ENCODE results near the gene PLEKHO2. TPM values are rescaled to one million over a fixed set of nuclear protein-coding genes. Genes with fewer than 3 reads are reported as not detected.

Gene PLEKHO2
- total RNA-seq, 1 donor from 2014 or later: 33.4 TPM

- H3K9me3 Mint-ChIP-seq (ENCODE audit: unreplicated experiment): no peaks in the 10 kb centered on the region
- peaks cover 8% of the 10 kb centered on the region for H3K27me3 Mint-ChIP-seq (ENCODE audit: unreplicated experiment)
- DNase-seq (ENCODE audit: low spot score): no peak
Observed at GRCh38 chr15:64875641-64876223, 34.0 kb downstream of the PLEKHO2 start.

GRCh38 chr15:64877435-64877834 is 35.7 kb downstream of the PLEKHO2 start:
- Mint-ChIP-seq H3K36me3 (ENCODE audit: low read depth, unreplicated experiment) (no peaks in the 10 kb centered on the region), H3K27me3 (ENCODE audit: unreplicated experiment) (peaks cover 4% of the 10 kb centered on the region), H3K27ac (ENCODE audit: unreplicated experiment) (peak overlapping the region; percentile 94), H3K4me3 (ENCODE audit: unreplicated experiment) (no peak overlapping the region), H3K9me3 (ENCODE audit: unreplicated experiment) (no peaks in the 10 kb centered on the region), H3K4me1 (ENCODE audit: unreplicated experiment) (peaks cover 36% of the 10 kb centered on the region)
- no peak for DNase-seq (ENCODE audit: low spot score)
- TF ChIP-seq CTCF (IDR thresholded peaks at IDR 0.05; ENCODE audit: unreplicated experiment): no peak

More at GRCh38 chr15:64875641-64876223, 34.0 kb downstream of the PLEKHO2 start:
- Mint-ChIP-seq H3K4me1 (ENCODE audit: unreplicated experiment) (peaks cover 36% of the 10 kb centered on the region), H3K4me3 (ENCODE audit: unreplicated experiment) (no peak overlapping the region), H3K27ac (ENCODE audit: unreplicated experiment) (no peak overlapping the region), H3K36me3 (ENCODE audit: low read depth, unreplicated experiment) (no peaks in the 10 kb centered on the region)
- TF ChIP-seq CTCF (IDR thresholded peaks at IDR 0.05; ENCODE audit: unreplicated experiment): no peak

GRCh38 chr15:64878705-64879104 is 37.0 kb downstream of the PLEKHO2 start:
- Mint-ChIP-seq H3K36me3 (ENCODE audit: low read depth, unreplicated experiment) (no peaks in the 10 kb centered on the region), H3K9me3 (ENCODE audit: unreplicated experiment) (no peaks in the 10 kb centered on the region), H3K27me3 (ENCODE audit: unreplicated experiment) (peaks cover 9% of the 10 kb centered on the region), H3K27ac (ENCODE audit: unreplicated experiment) (peak overlapping the region; percentile 94), H3K4me3 (ENCODE audit: unreplicated experiment) (no peak overlapping the region), H3K4me1 (ENCODE audit: unreplicated experiment) (peaks cover 40% of the 10 kb centered on the region)
- TF ChIP-seq CTCF (IDR thresholded peaks at IDR 0.05; ENCODE audit: unreplicated experiment): no peak
- peak; percentile 50 for DNase-seq (ENCODE audit: low spot score)

- Mint-ChIP-seq H3K4me3 (ENCODE audit: unreplicated experiment) (no peak overlapping the region), H3K27ac (ENCODE audit: unreplicated experiment) (no peak overlapping the region), H3K27me3 (ENCODE audit: unreplicated experiment) (peaks cover 5% of the 10 kb centered on the region), H3K36me3 (ENCODE audit: low read depth, unreplicated experiment) (no peaks in the 10 kb centered on the region), H3K4me1 (ENCODE audit: unreplicated experiment) (peaks cover 19% of the 10 kb centered on the region), H3K9me3 (ENCODE audit: unreplicated experiment) (no peaks in the 10 kb centered on the region)
- TF ChIP-seq CTCF (IDR thresholded peaks at IDR 0.05; ENCODE audit: unreplicated experiment): no peak
- DNase-seq (ENCODE audit: low spot score): no peak
Observed at GRCh38 chr15:64883100-64883581, 41.4 kb downstream of the PLEKHO2 start.

DNA sequence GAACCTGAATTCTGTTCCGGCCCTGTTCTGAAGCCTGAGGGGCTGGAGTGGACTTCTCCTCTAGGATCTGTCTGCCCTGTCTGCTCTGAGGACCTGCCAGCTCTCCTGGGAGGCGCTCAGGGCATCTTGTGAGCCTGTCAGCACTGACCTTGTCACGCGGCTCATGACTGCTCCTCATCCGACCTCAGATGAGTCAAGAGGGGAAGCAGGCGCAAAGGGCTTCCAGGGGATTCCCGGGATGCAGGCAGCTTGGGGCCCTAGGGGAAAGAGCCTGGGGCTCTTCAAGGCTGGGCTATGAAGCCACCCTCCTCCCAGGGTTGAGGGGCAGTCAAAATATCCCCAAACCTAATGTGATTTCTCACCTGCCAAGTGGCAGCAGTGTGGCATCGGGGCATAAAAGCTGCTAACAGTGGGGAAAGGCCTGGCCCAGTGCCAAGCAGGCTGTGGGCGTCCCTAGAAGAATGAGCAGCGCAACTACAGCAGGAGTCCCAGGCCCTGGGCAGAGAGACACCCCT is 42.3 kb downstream of the PLEKHO2 start:
- H3K36me3 Mint-ChIP-seq (ENCODE audit: low read depth, unreplicated experiment): no peaks in the 10 kb centered on the region
- peaks cover 5% of the 10 kb centered on the region for H3K27me3 Mint-ChIP-seq (ENCODE audit: unreplicated experiment)
- H3K4me3 Mint-ChIP-seq (ENCODE audit: unreplicated experiment): no peak overlapping the region
- H3K27ac Mint-ChIP-seq (ENCODE audit: unreplicated experiment): no peak overlapping the region
- no peak for DNase-seq (ENCODE audit: low spot score)
- TF ChIP-seq CTCF (IDR thresholded peaks at IDR 0.05; ENCODE audit: unreplicated experiment): no peak
- H3K9me3 Mint-ChIP-seq (ENCODE audit: unreplicated experiment): no peaks in the 10 kb centered on the region
- peaks cover 10% of the 10 kb centered on the region for H3K4me1 Mint-ChIP-seq (ENCODE audit: unreplicated experiment)
